NCI-H1694 treated with DMSO at 0.1 percent for 48 hours (cell line): ENCODE data around the gene DAD1.
"Not testable (repeated sequence)": the region's sequence is repeated elsewhere in the genome, so short reads cannot be mapped to it uniquely, and the experiment has no call there.

ENCODE experiments used
- DNase-seq: peaks from one replicate; lab custom pipeline; 2025; lab: John Stamatoyannopoulos, UW

DAD1 gene

DNA sequence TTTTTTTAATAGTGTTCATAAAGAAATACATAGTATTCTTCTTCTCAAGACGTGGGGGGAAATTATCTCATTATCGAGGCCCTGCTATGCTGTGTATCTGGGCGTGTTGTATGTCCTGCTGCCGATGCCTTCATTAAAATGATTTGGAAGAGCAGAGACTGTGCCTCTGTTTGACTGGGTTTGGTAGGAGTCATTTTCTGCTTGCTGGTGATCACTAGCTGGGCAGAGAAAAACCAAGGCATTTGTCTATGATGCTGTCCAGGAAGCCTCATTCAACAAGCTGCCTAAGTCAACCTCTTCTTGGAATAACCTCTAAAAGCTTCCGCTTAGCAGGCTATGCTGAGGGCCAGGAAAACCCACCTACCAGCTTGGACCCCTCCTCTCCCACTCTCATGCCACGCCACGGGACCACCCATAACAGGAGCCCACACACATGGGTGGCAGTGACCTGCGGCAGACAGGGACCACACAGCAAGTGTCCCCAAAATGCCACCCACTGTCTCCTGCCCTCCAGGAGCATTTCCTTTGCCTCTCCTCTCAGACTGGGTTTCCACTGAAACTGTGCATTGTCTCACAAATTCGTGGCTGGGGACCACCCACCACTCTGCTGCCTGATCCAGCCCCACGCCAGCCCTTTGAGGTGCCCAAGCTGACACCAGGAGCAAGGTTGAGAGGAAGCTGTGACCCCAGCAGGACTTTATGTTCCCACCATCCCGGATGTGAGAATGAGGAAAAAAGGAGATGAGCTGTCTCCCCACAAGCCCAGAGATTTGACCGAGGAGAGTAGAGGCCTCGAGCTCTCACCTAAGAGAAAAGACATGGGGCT is 36.8 kb downstream of the DAD1 start:
- no peak for DNase-seq

DNA sequence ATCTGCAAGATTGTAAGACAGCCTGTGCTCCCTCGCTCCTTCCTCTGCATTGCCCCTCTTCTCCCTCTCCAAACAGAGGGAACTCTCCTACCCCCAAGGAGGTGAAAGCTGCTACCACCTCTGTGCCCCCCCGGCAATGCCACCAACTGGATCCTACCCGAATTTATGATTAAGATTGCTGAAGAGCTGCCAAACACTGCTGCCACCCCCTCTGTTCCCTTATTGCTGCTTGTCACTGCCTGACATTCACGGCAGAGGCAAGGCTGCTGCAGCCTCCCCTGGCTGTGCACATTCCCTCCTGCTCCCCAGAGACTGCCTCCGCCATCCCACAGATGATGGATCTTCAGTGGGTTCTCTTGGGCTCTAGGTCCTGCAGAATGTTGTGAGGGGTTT is 37.4 kb downstream of the DAD1 start:
- DNase-seq = no peak

DNA sequence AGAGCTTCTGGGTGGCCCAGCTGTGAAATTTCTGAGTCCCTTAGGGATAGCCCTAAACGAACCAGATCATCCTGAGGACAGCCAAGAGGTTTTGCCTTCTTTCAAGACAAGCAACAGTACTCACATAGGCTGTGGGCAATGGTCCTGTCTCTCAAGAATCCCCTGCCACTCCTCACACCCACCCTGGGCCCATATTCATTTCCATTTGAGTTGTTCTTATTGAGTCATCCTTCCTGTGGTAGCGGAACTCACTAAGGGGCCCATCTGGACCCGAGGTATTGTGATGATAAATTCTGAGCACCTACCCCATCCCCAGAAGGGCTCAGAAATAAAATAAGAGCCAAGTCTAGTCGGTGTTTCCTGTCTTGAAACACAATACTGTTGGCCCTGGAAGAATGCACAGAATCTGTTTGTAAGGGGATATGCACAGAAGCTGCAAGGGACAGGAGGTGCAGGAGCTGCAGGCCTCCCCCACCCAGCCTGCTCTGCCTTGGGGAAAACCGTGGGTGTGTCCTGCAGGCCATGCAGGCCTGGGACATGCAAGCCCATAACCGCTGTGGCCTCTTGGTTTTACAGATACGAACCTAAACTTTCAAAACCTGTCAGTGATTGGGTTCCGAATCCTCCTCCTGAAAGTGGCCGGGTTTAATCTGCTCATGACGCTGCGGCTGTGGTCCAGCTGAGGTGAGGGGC is 38.9 kb downstream of the DAD1 start:
- no peak for DNase-seq

DNA sequence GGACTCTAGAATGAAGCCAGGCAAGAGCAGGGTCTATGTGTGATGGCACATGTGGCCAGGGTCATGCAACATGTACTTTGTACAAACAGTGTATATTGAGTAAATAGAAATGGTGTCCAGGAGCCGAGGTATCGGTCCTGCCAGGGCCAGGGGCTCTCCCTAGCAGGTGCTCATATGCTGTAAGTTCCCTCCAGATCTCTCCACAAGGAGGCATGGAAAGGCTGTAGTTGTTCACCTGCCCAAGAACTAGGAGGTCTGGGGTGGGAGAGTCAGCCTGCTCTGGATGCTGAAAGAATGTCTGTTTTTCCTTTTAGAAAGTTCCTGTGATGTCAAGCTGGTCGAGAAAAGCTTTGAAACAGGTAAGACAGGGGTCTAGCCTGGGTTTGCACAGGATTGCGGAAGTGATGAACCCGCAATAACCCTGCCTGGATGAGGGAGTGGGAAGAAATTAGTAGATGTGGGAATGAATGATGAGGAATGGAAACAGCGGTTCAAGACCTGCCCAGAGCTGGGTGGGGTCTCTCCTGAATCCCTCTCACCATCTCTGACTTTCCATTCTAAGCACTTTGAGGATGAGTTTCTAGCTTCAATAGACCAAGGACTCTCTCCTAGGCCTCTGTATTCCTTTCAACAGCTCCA is 39.6 kb downstream of the DAD1 start:
- DNase-seq = no peak

DNA sequence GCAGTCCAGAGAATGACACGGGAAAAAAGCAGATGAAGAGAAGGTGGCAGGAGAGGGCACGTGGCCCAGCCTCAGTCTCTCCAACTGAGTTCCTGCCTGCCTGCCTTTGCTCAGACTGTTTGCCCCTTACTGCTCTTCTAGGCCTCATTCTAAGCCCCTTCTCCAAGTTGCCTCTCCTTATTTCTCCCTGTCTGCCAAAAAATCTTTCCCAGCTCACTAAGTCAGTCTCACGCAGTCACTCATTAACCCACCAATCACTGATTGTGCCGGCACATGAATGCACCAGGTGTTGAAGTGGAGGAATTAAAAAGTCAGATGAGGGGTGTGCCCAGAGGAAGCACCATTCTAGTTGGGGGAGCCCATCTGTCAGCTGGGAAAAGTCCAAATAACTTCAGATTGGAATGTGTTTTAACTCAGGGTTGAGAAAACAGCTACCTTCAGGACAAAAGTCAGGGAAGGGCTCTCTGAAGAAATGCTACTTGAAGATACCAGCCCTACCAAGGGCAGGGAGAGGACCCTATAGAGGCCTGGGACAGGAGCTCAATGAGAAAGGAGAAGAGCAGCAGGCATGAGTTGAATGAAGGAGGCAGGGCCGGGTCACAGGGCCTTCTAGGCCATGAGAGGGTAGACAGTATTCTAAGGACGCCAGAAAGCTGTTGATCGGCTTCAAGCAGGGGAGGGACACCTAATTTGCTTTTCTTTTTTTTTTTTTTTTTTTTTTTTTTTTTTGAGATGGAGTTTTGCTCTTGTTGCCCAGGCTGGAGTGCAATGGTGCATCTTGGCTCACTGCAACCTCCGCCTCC is 40.9 kb downstream of the DAD1 start:
- no peak for DNase-seq

DNA sequence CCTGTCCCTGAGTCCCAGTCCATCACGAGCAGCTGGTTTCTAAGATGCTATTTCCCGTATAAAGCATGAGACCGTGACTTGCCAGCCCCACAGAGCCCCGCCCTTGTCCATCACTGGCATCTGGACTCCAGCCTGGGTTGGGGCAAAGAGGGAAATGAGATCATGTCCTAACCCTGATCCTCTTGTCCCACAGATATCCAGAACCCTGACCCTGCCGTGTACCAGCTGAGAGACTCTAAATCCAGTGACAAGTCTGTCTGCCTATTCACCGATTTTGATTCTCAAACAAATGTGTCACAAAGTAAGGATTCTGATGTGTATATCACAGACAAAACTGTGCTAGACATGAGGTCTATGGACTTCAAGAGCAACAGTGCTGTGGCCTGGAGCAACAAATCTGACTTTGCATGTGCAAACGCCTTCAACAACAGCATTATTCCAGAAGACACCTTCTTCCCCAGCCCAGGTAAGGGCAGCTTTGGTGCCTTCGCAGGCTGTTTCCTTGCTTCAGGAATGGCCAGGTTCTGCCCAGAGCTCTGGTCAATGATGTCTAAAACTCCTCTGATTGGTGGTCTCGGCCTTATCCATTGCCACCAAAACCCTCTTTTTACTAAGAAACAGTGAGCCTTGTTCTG is 41.6 kb downstream of the DAD1 start:
- no peak for DNase-seq

DNA sequence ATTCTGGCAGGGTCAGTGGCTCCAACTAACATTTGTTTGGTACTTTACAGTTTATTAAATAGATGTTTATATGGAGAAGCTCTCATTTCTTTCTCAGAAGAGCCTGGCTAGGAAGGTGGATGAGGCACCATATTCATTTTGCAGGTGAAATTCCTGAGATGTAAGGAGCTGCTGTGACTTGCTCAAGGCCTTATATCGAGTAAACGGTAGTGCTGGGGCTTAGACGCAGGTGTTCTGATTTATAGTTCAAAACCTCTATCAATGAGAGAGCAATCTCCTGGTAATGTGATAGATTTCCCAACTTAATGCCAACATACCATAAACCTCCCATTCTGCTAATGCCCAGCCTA is 42.3 kb downstream of the DAD1 start:
- no peak for DNase-seq

DNA sequence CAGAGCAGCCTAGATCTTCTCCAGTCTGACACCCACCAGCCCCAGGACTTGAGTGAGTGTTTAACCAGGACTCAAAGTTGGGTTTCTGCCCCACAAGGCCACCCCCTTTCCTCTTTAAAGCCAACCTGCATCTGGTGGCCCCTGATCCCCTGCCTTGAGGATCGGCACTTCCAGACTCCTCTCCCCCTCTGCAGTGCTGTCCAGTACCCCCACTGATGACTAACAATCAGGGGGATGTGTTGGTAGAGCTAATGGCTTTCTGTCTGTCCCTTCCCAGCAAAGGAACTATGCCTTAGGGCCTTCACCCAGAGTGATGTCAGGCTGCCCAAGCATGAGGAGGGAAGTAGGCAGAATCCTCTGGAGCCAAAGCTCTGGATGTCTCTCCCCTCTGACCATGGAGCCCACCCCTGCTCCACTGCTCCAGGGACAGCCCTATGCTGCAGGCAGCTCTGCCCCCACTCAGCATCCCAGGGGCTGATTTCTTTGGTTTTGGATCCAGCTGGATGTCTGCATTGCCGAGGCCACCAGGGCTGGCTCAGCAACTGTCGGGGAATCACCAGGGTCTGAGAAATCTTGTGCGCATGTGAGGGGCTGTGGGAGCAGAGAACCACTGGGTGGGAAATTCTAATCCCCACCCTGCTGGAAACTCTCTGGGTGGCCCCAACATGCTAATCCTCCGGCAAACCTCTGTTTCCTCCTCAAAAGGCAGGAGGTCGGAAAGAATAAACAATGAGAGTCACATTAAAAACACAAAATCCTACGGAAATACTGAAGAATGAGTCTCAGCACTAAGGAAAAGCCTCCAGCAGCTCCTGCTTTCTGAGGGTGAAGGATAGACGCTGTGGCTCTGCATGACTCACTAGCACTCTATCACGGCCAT is 42.9 kb downstream of the DAD1 start:
- no peak for DNase-seq

DNA sequence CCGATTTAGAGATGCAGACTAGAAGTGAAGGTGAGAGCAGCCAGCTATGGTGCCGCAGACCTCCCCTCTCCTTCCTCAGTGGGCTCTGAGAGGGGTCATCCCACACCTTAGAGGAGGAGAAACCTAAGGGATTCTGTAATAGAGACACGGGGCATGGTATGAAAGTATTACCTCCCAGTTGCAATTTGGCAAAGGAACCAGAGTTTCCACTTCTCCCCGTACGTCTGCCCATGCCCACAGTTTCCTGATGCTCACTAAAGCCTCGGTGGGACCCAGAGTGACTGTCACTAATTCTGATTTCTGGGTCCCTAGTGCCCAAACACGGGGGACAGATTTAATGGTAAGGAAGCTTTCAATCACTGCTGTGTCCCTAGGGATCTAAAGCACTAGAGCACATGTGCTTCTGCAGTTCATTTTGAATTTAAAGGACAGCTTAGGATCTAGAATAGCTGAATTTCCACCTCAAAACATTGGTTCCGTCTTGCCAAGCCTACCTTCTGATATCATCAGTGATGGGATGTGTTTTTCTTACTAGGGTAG is 44.1 kb downstream of the DAD1 start:
- DNase-seq = no peak

DNA sequence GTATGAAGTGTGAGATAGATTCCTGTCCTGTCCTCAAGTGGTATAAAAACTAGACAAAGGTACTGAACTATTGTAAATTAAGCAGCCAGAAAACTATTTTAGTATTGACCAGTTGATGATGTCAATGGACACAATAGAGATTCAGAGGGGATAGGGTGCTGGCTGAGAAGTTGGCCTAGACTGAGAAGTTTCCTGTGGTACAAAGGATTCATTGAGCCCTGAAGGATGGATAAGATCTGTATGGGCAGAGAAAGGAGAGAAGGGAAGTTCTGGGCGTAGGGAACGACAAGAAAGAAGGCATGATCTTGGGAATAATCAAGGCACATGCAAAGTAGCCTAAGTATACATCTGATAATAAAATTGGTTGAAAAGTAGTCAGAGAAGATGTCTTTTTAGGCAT is 44.6 kb downstream of the DAD1 start:
- no peak for DNase-seq

DNA sequence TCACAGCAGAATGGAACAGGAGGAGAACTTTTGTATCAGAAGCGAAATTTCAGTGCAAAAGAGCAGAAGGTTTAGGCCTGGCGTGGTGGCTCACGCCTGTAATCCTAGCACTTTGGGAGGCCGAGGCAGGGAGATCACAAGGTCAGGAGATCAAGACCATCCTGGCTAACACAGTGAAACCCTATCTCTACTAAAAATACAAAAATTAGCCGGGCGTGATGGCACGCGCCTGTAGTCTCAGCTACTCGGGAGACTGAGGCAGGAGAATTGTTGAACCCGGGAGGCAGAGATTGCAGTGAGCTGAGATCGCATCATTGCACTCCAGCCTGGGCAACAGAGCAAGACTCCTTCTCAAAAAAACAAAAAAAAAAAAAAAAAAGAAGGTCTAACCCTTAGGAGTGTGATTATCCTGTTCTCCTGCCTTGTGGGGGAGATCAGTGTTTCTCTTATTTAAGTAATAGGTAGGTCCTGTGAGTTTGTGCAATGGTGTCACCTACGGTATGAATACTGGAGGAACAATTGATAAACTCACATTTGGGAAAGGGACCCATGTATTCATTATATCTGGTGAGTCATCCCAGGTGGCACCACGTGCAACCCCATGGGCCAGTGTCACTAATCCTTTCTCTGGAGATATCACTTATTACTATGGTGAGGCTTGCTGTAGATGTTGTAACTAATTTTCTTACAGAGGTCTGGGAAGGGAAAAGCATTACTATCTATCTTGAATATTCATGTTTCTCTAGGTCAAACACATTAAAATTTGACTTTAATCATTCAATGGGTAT is 45.3 kb downstream of the DAD1 start:
- DNase-seq = not testable (repeated sequence)

DNA sequence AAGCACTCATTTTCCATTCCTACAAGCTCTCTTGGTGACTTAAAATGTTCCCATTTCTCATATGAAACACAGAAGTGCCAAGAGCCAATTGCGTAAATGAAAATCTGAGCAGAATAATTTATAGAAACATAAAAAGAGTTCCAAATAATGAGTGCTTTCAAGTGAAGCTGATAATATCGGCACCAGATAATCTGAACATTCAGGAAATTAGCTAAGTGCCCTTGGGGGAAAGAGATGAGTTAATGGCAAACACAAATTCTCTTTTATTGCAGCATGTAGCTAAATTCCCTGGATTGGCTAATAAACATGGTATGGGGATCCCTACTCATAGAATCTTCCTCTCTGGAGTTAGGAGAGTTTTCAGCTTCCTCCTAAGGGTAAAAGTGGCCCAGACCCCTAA is 46.7 kb downstream of the DAD1 start:
- no peak for DNase-seq

DNA sequence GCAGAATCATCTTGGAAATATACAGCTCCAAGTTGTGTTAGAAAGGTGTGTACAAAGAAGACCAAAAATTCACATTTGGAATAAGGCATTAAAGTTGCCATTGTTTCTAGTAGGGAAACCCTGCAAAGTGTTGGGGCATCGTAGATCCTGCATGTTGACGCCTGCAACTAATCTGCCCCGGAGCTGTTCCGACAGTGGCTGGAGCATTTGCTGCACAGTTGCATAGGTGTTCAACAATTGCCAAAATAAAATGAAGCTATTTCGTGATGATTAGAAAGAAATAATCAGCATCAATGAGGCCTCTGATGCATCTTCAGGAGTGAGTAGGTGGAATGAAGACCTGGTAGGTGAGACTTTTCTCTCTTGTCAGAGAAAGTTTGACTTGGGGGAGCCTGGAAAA is 47.3 kb downstream of the DAD1 start:
- no peak for DNase-seq

DNA sequence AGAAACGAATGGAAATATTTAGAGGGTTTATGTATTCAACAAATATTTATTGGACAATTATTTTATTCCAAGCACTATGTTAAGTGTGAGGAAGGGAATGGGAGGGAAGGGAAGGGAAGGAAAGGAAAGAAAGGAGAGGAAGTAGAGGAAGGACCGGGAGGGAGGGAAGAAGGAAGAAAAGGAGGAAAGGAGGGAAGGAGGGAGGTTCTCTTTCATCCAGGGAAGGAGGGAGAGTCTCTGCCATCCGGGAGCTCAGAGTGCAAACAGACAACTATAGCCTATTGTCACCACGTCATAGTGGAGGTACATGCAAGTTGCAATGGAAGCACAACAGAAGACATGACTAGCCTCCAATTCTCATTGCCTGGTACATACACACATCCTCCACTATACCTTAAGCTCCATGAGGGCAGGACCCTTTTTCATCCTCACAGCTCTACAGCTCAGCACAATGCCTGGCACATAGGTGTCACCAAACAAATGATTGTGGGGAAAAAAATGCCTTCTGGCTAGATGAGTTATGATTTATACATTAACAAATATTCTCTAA is 48.1 kb downstream of the DAD1 start:
- no peak for DNase-seq

DNA sequence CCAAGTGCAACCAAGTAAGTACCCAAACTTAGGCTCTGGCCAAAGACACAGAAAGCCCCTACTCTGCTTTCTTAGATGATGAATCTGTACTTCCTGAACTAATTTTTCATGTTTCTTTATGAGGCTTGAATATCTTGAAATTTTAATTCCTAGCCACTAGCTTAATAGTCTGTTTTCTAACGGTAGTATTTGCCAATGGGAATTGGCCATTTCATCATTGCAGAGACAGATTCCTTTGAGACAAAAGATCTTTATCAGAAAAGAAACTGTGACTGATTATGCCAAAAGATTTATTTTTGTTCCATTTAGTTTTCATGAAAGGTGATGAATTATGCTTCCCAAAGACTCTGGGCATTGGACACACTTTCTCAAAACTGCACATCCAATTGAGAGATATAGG is 48.7 kb downstream of the DAD1 start:
- DNase-seq = no peak

DNA sequence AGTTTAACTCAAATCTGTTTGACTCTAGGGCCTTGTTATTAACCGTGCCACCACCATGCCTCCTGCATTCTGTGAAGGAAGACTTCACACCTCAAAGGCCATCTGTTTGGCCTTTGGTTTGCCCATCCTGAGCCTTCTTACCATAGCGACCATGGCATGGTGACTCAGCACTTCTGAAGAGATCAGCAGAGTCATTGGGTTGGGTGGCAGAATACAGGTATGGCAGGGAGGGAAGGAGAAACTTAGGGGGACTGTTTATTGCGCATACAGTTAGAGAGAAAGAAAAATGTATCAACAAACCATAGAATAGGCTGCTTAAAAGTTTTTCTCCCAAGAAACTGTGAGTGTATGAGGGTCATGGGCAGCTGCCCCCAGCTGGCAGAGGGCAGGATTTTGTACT is 49.2 kb downstream of the DAD1 start:
- no peak for DNase-seq

DNA sequence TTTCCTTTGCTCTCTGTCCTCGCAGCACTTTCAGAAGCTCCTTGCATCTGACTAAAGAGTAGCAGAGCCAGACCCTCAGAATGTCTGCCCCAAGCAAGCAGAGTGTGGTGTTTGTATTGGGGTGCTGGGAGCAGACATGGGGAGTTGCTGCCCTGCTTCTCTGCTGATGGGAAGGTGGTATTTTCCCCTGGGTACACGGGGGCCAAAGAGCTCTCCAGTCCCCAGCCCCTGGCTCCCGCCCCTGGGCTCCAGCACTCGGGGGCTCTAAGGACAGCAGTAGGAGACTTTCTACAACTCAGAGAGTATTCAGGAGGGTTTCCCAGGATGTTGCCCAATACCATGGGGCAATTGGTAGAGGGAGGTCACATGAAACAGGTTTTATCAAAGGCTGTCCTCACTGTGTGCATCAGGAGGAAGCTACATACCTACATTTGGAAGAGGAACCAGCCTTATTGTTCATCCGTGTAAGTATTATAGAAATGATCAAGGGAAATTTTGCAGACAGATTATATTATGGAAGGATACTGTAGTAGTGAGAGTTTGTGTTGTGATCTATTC is 50.3 kb downstream of the DAD1 start:
- no peak for DNase-seq

DNA sequence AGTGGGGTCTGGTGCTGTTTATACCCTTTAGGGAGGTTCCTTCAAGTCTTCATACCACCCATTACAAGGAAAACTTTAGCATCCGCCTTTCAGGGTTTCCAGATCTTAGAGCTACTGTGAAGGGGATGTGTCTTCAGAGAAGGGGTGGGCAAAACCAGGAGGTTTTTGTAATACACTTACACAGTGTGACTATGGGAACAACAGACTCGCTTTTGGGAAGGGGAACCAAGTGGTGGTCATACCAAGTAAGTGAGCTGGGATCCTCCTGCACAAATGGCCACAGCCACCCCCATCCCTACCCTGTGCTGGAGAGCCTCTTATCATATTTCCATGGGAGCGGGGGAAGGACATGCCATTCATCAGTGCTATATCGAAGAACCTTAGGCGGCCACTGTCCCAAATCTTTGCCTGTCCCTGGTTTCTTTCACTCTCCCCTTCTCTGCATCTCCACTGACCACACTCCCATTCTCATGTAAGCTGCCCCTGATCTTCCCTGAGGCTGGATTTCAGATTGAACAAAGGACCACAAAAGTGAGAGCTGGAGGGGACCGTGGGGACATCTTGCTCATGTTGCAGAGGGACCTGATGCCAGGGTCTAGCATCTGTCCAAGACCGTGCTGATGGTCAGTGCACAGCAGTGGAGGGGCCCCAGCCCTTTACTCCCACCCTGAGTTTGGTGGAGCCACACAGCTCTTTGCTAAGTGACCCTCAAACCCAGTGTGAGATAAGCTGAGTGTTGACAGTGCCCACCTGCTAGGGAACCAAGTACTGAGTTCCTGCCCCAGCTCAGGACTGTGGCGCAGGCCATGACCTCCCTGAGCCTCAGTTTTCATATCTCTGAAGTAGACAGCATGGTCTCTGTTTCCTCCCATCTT is 51.4 kb downstream of the DAD1 start:
- DNase-seq = no peak
